Measurements from ENCODE around the gene CEBPZ. TPM values are rescaled to one million over a fixed set of nuclear protein-coding genes. Genes with fewer than 3 reads are reported as not detected.

CEBPZ gene
- total RNA-seq, 2 experiments from 2014 or later = 42.7 to 43.7 TPM

GRCh38 chr2:37156071-37156856, 75.1 kb downstream of the CEBPZ start:
- ChIA-PET CTCF (interaction anchor here (1.3 to 2.6 kb wide), 2 partner anchors 12 to 35 kb away, joined by 3 to 12 read pairs; no protein-coding TSS in a partner anchor), POLR2A (interaction anchor here (0.7 to 2.6 kb wide), 17 partner anchors 8 to 516 kb away, joined by 3 to 18 read pairs (median 4); partner anchors contain the start of genes CEBPZ, CEBPZOS, GPATCH11 and HEATR5B)
- H3K4me3 Mint-ChIP-seq = peak overlapping the region; percentile 91
- H3K27me3 Mint-ChIP-seq = no peaks in the 10 kb centered on the region
- H3K27ac Mint-ChIP-seq = peak overlapping the region; percentile 94
- peak; percentile 45 for DNase-seq
- peaks cover 48% of the 10 kb centered on the region for H3K36me3 Mint-ChIP-seq (ENCODE audit: low read depth)
- H3K9me3 Mint-ChIP-seq = peaks cover 2% of the 10 kb centered on the region
- H3K4me1 Mint-ChIP-seq = peaks cover 52% of the 10 kb centered on the region

- Mint-ChIP-seq H3K27me3 (no peaks in the 10 kb centered on the region), H3K4me3 (peak overlapping the region; percentile 91), H3K9me3 (peaks cover 2% of the 10 kb centered on the region), H3K36me3 (ENCODE audit: low read depth) (peaks cover 59% of the 10 kb centered on the region), H3K27ac (peak overlapping the region; percentile 94), H3K4me1 (peaks cover 66% of the 10 kb centered on the region)
- ChIA-PET CTCF (no interaction called here), POLR2A (interaction anchor here (0.6 to 2.6 kb wide), 3 partner anchors 9 to 188 kb away, joined by 3 to 18 read pairs (median 5); partner anchors contain the start of gene STRN)
- no peak for DNase-seq
Observed at GRCh38 chr2:37154785-37155184, 76.6 kb downstream of the CEBPZ start.

GRCh38 chr2:37153224-37153623, 78.2 kb downstream of the CEBPZ start:
- no peak for DNase-seq
- Mint-ChIP-seq H3K4me1 (peaks cover 77% of the 10 kb centered on the region), H3K36me3 (ENCODE audit: low read depth) (peaks cover 75% of the 10 kb centered on the region), H3K27ac (peak overlapping the region; percentile 27), H3K4me3 (no peak overlapping the region), H3K9me3 (peaks cover 2% of the 10 kb centered on the region), H3K27me3 (no peaks in the 10 kb centered on the region)
- ChIA-PET POLR2A (no interaction called here), CTCF (no interaction called here)

Other genes with a start within 250 kb of the CEBPZ start
- 10 to 100 TPM; 18.3 to 19.3 TPM for gene HEATR5B, start 147.2 kb downstream of the CEBPZ start, total RNA-seq
- 1 to 10 TPM; 9.0 to 9.2 TPM for gene GPATCH11, start 147.1 kb downstream of the CEBPZ start, total RNA-seq
- 100 to 1,000 TPM; 136 to 142 TPM for gene EIF2AK2, start 74.6 kb downstream of the CEBPZ start, total RNA-seq
- gene SULT6B1, start 42.9 kb downstream of the CEBPZ start, total RNA-seq = not detected
- 10 to 100 TPM; 32.9 to 36.3 TPM for gene CEBPZOS, start 35.1 kb downstream of the CEBPZ start, total RNA-seq
- 10 to 100 TPM; 17.7 to 19.4 TPM for gene NDUFAF7, start 62 bp upstream of the CEBPZ start, total RNA-seq
- 10 to 100 TPM; 19.3 to 20.6 TPM for gene PRKD3, start 93.2 kb upstream of the CEBPZ start, total RNA-seq
- not detected for gene QPCT, start 113.0 kb upstream of the CEBPZ start, total RNA-seq

Measured in activated CD4-positive, alpha-beta memory T cell treated with anti-CD3 and anti-CD28 coated beads, Interleukin-2, amount 10 ng/mL, durations not matched to agents 7 days and 5 days (primary cell).